Measurements from ENCODE around the gene WNT10A. TPM values are rescaled to one million over a fixed set of nuclear protein-coding genes. Genes with fewer than 3 reads are reported as not detected.

WNT10A gene
- total and polyA plus RNA-seq, 9 of the 15 experiments (the other 6 are each of a cell fraction or from before 2014, with no cell fraction given) = not detected

GRCh38 chr2:218908721-218909619 is 28.3 kb downstream of the WNT10A start (continued):
- TF ChIP-seq ZNF655 (CRISPR knock-in tag; IDR thresholded peaks at IDR 0.05) = no peak
- TF ChIP-seq SAP30 (IDR thresholded peaks at IDR 0.05; ENCODE audit: borderline replicate concordance, insufficient read depth, low read depth, low read length, poor library complexity, severe bottlenecking) = peak; percentile 95
- no peak for TF ChIP-seq TEAD2 (tag; IDR thresholded peaks at IDR 0.05)
- no peak for TF ChIP-seq HNRNPUL1 (IDR thresholded peaks at IDR 0.05; ENCODE audit: low read length)
- no peak for TF ChIP-seq ZC3H8 (IDR thresholded peaks at IDR 0.05)
- no peak for TF ChIP-seq TOE1 (IDR thresholded peaks at IDR 0.05; ENCODE audit: borderline replicate concordance)
- no peak for TF ChIP-seq TOE1 (CRISPR knock-in tag; IDR thresholded peaks at IDR 0.05; ENCODE audit: borderline replicate concordance, low read depth)
- TF ChIP-seq MAFK (IDR thresholded peaks at IDR 0.05; ENCODE audit: low read length) = no peak
- no peak for TF ChIP-seq FIP1L1 (IDR thresholded peaks at IDR 0.05; ENCODE audit: low read depth, low read length, poor library complexity, severe bottlenecking)
- TF ChIP-seq TFAP4 (CRISPR knock-in tag; IDR thresholded peaks at IDR 0.05; ENCODE audit: borderline replicate concordance) = peak; percentile 81
- TF ChIP-seq ZNF398 (CRISPR knock-in tag; IDR thresholded peaks at IDR 0.05) = no peak
- TF ChIP-seq NFATC3 (IDR thresholded peaks at IDR 0.05) = no peak
- peak; percentile 78 for TF ChIP-seq ZBTB40 (IDR thresholded peaks at IDR 0.05)
- TF ChIP-seq ZBTB40 (CRISPR knock-in tag; IDR thresholded peaks at IDR 0.05) = no peak

Data from K562 (cell line).